BJ (cell line): ENCODE measurements around the gene WRAP53. TPM values are rescaled to one million over a fixed set of nuclear protein-coding genes. Genes with fewer than 3 reads are reported as not detected.

Experiments used
- CTCF ChIA-PET: fragments of 350-600 bp; formaldehyde crosslinking; extraction: SDS; loops from one replicate; lab custom pipeline; 2021; ENCODE audit warnings: antibody characterized with exemption, inconsistent platforms; lab: Yijun Ruan, JAX
- POLR2A ChIA-PET: fragments of 300-600 bp; sonication (Branson Sonifier 250); formaldehyde crosslinking; extraction: SDS; loops from one replicate; lab custom pipeline; 2021; ENCODE audit warnings: antibody characterized with exemption; lab: Charles Lee
- DNase-seq: peaks from one replicate; pipeline ENCODE4 v3.0.0-alpha.2; 2011; ENCODE audit warnings: low read depth
- H3K27me3 ChIP-seq: 2 replicates; pipeline ENCODE4 v1.6.0; 2011; ENCODE audit warnings: low read length; ENCODE audit not compliant: control insufficient read depth, insufficient read depth
- H3K36me3 ChIP-seq: 2 replicates; pipeline ENCODE4 v1.5.1; 2011; ENCODE audit warnings: low read length; ENCODE audit not compliant: control insufficient read depth, insufficient read depth
- H3K4me3 ChIP-seq: 2 replicates; pipeline ENCODE4 v1.5.1; 2011; ENCODE audit warnings: low read depth, mild to moderate bottlenecking, control low read depth, low read length
- polyA plus RNA-seq: library from polyadenylated mRNA; depleted of rRNA; stranded (reverse); fragments of >200 nt; gene quantifications from 2 replicates; pipeline ENCODE4 v1.2.3, GENCODE V29; 2011
- TF ChIP-seq, protein P1 (sequence below): IDR thresholded peaks from 2 replicates; pipeline ENCODE4 v1.5.1; 2011; ENCODE audit warnings: low read depth, mild to moderate bottlenecking, control low read depth, inconsistent platforms, low read length, moderate library complexity; ENCODE audit not compliant: insufficient read depth

Gene WRAP53
- polyA plus RNA-seq, 1 experiment, result 7.9 TPM

DNA sequence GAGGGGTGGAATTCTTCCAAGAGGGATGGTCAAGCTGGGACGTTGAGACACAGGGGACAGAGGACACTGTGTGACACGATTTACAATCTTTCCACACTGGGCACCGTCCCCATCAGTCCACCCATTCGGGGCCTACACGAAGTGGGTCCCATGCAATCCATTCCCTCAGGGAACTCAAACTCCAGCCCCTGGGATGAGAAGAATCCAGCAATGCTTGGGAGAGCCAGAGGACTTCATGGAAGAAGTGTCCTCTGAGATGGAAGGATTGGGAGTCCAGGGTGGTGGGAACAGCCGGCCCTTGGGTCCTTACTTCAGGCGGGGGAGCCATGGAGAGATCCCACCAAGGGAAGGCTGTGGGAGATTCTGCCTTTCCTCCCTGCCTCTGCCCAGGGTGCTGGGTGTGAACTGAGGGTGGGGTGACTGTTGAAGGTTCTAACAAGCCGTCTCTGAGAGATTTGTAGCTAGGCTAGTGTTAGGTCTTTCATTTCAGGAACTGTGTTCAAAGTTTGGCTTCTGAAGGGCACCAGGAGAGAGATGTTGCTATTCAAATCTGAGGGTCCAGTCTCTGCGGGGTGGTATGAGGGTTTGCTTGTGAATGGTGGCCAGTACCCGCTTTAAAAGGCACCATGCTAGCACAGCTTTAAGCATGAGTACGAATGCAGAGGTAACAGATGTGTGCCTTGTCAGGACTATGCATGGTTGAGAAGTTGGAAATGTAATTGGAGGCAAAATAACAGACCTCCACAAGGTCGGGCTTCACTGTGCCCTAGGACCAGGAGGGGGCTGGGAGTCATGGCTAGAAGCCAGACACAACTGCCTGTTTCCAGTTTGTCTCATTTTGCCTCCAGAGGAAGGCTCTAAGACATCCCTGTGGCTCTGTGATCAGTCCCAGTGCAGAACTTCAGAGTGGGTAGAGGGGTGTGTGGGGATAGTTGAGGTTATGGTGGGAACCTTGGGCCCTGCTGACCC lies 35.6 kb upstream of the WRAP53 start:
- TF ChIP-seq, protein P1, sequence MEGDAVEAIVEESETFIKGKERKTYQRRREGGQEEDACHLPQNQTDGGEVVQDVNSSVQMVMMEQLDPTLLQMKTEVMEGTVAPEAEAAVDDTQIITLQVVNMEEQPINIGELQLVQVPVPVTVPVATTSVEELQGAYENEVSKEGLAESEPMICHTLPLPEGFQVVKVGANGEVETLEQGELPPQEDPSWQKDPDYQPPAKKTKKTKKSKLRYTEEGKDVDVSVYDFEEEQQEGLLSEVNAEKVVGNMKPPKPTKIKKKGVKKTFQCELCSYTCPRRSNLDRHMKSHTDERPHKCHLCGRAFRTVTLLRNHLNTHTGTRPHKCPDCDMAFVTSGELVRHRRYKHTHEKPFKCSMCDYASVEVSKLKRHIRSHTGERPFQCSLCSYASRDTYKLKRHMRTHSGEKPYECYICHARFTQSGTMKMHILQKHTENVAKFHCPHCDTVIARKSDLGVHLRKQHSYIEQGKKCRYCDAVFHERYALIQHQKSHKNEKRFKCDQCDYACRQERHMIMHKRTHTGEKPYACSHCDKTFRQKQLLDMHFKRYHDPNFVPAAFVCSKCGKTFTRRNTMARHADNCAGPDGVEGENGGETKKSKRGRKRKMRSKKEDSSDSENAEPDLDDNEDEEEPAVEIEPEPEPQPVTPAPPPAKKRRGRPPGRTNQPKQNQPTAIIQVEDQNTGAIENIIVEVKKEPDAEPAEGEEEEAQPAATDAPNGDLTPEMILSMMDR, result no peak
- no peak overlapping the region for H3K4me3 ChIP-seq
- no peak for DNase-seq
- POLR2A ChIA-PET, result no interaction called here
- H3K36me3 ChIP-seq, result no peaks in the 10 kb centered on the region
- H3K27me3 ChIP-seq, result peaks cover 45% of the 10 kb centered on the region
- CTCF ChIA-PET, result interaction anchor here (0.7 to 2.5 kb wide), 4 partner anchors 16 to 20 kb away, joined by 3 to 26 read pairs (median 5); no protein-coding TSS in a partner anchor

DNA sequence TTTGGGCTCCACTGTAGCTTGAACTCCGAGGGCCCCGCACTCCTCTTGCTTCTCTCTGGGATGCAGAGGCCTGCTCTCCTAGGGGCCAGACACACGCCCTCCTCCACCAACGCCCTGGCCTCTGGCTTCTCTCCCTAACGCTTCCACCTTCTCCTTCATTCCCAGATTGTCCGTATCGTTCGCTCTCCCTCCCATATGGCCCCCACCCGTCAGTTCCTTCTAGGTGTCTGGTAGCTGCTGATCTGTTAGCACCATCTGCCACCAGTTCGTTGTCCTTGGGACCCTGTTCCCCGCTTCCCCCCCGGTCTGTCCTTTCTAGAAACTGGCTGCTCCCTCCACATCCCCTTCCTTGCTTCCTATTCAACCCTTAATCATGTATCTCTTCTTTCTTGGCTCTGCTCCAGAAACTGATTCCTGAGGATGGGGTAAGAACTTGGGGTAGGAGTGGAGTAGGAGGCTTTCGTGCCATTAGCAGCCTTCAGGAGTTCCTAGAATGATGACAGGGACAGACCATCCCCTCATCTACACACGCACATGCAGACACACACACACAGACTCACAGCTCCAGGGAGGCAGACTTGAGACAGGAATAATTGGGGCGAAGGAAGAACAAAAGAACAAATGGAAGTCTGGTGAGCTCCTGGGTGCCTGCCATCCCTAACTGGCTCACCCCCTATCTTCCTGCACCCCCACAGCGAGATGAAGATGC lies 33.3 kb upstream of the WRAP53 start:
- peaks cover 40% of the 10 kb centered on the region for H3K27me3 ChIP-seq
- CTCF ChIA-PET, result interaction anchor here (0.8 to 3.4 kb wide), 3 partner anchors 12 to 33 kb away, joined by 3 to 12 read pairs (median 5); partner anchors contain the start of genes TP53 and WRAP53
- TF ChIP-seq, protein P1, result no peak
- DNase-seq, result no peak
- no peaks in the 10 kb centered on the region for H3K36me3 ChIP-seq
- POLR2A ChIA-PET, result no interaction called here
- no peak overlapping the region for H3K4me3 ChIP-seq

DNA sequence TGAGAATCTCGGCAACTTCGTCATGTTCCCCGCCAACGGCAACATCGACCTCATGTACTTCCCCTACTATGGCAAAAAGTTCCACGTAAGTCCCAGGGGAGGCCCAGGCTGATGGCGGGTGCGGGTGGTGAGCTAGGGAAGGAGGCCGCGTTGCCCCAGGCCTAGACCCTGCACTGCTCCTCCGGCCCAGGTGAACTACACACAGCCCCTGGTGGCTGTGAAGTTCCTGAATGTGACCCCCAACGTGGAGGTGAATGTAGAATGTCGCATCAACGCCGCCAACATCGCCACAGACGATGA lies 32.8 kb upstream of the WRAP53 start:
- CTCF ChIA-PET, result interaction anchor here (0.8 to 3.4 kb wide), 2 partner anchors 13 to 32 kb away, joined by 3 to 12 read pairs; partner anchors contain the start of genes TP53 and WRAP53
- POLR2A ChIA-PET, result no interaction called here
- no peak for DNase-seq
- TF ChIP-seq, protein P1, result no peak
- H3K4me3 ChIP-seq, result no peak overlapping the region
- peaks cover 35% of the 10 kb centered on the region for H3K27me3 ChIP-seq
- H3K36me3 ChIP-seq, result no peaks in the 10 kb centered on the region

- ChIA-PET POLR2A (no interaction called here), CTCF (interaction anchor here (1.1 to 3.4 kb wide), 3 partner anchors 16 to 31 kb away, joined by 4 to 12 read pairs (median 8); partner anchors contain the start of genes TP53 and WRAP53)
- TF ChIP-seq, protein P1, result no peak
- Histone ChIP-seq H3K27me3 (peaks cover 25% of the 10 kb centered on the region), H3K36me3 (no peaks in the 10 kb centered on the region), H3K4me3 (no peak overlapping the region)
- no peak for DNase-seq
These were observed 31.2 kb upstream of the WRAP53 start for GRCh38 chr17:7656958-7657609.
